ENCODE measurements around the gene GJB6. TPM values are rescaled to one million over a fixed set of nuclear protein-coding genes. Genes with fewer than 3 reads are reported as not detected.

Gene GJB6
- total and polyA plus RNA-seq, 7 experiments from 2014 or later: 0.20 to 2.4 (median 1.1) TPM

- peaks cover 0 to 5% (median 3%) of the 10 kb centered on the region in 5 donors for H3K36me3 Mint-ChIP-seq
- peaks cover 0 to 10% (median 4%) of the 10 kb centered on the region in 11 donors for H3K9me3 Mint-ChIP-seq
- intact Hi-C loops (cut with micrococcal nuclease): no loop called here
- H3K36me3 ChIP-seq (ENCODE audit: control insufficient read depth in 2 of 3, insufficient read depth in 3 of 3, low read length in 3 of 3): no peaks in the 10 kb centered on the region
- ATAC-seq (no peak), DNase-seq (no peak)
- H3K27ac Mint-ChIP-seq: no peak overlapping the region
- H3K4me3 ChIP-seq (ENCODE audit: low read length): no peak overlapping the region
- H3K4me1 Mint-ChIP-seq: peaks cover 9 to 18% (median 13%) of the 10 kb centered on the region in 7 donors
- peaks cover 0 to 31% (median 0%) of the 10 kb centered on the region in 5 donors for H3K27me3 Mint-ChIP-seq
- H3K27ac ChIP-seq (ENCODE audit: low read depth, low read length): no peak overlapping the region
- no peaks in the 10 kb centered on the region for H3K9me3 ChIP-seq (ENCODE audit: control insufficient read depth in 2 of 3, low read length in 3 of 3)
- H3K27me3 ChIP-seq (ENCODE audit: control insufficient read depth in 2 of 2, insufficient read depth in 2 of 2, low read length in 2 of 2): no peaks in the 10 kb centered on the region
- ChIA-PET POLR2A (no interaction called here), CTCF (no interaction called here)
- no peak overlapping the region for H3K4me3 Mint-ChIP-seq
- H3K4me1 ChIP-seq (ENCODE audit: control insufficient read depth in 2 of 2, insufficient read depth in 2 of 2, low read length in 2 of 2): no peaks in the 10 kb centered on the region
These were observed 15.0 kb downstream of the GJB6 start for GRCh38 chr13:20217168-20217567.

DNA sequence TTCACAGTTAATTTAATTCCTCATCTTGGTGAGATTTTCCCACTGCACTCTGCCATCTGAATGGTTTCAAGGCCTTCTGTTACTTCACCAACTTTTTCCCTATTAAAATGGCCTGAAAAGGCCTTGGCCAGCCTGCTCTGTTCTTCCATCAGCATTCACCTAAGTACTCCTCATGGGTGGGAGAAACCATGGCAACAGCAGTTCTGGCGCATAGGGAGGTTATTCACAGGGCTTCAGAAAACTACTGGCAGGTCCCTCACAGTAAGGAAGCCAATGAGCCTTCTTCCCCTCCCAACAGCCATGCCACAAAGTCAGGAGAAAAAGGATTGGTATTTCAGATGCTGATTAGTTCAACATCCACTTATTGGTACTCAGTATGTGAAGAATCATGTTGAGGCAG, 22.2 kb downstream of the GJB6 start:
- H3K27ac ChIP-seq (ENCODE audit: low read depth, low read length): no peak overlapping the region
- Mint-ChIP-seq H3K9me3 (peaks cover 0 to 10% (median 7%) of the 10 kb centered on the region in 11 donors), H3K27me3 (peaks cover 0 to 42% (median 19%) of the 10 kb centered on the region in 5 donors), H3K4me1 (peaks cover 0 to 4% (median 0%) of the 10 kb centered on the region in 7 donors), H3K27ac (no peak overlapping the region), H3K4me3 (no peak overlapping the region), H3K36me3 (peaks cover 0 to 7% (median 0%) of the 10 kb centered on the region in 5 donors)
- H3K27me3 ChIP-seq (ENCODE audit: control insufficient read depth in 2 of 2, insufficient read depth in 2 of 2, low read length in 2 of 2): no peaks in the 10 kb centered on the region
- intact Hi-C loops (cut with micrococcal nuclease): no loop called here
- ChIA-PET POLR2A (no interaction called here), CTCF (no interaction called here)
- no peaks in the 10 kb centered on the region for H3K4me1 ChIP-seq (ENCODE audit: control insufficient read depth in 2 of 2, insufficient read depth in 2 of 2, low read length in 2 of 2)
- H3K4me3 ChIP-seq (ENCODE audit: low read length): no peak overlapping the region
- H3K9me3 ChIP-seq (ENCODE audit: control insufficient read depth in 2 of 3, low read length in 3 of 3): no peaks in the 10 kb centered on the region
- no peaks in the 10 kb centered on the region for H3K36me3 ChIP-seq (ENCODE audit: control insufficient read depth in 2 of 3, insufficient read depth in 3 of 3, low read length in 3 of 3)
- no peak for ATAC-seq
- DNase-seq: no peak

DNA sequence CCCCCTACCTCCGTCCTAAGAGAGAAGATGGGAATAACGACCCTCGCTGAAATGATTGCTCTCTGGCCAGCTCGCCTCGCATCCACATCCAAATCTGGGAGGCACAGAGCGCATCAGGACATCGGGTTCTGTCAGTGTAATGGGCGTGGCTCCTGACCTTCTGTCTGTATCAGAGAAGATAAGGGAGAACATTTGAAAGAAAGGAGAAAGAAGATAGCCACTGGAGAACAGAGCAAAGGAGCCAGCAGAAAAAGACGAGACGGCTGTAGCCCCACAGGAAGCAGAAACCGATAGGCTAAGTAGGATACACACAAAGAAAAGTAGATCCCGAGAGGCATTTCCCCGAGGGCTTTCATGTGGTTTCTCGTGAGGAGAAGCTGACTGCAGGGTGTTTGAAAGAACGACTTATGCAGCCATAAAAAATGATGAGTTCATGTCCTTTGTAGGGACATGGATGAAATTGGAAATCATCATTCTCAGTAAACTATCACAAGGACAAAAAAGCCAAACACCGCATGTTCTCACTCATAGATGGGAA, 25.4 kb downstream of the GJB6 start:
- H3K9me3 Mint-ChIP-seq: peaks cover 0 to 7% (median 4%) of the 10 kb centered on the region in 11 donors
- no peak for ATAC-seq
- Histone ChIP-seq H3K4me3 (ENCODE audit: low read length) (no peak overlapping the region), H3K36me3 (ENCODE audit: control insufficient read depth in 2 of 3, insufficient read depth in 3 of 3, low read length in 3 of 3) (no peaks in the 10 kb centered on the region), H3K9me3 (ENCODE audit: control insufficient read depth in 2 of 3, low read length in 3 of 3) (peaks cover 0 to under 1% (median 0%) of the 10 kb centered on the region in 3 experiments), H3K27ac (ENCODE audit: low read depth, low read length) (no peak overlapping the region), H3K4me1 (ENCODE audit: control insufficient read depth in 2 of 2, insufficient read depth in 2 of 2, low read length in 2 of 2) (no peaks in the 10 kb centered on the region), H3K27me3 (ENCODE audit: control insufficient read depth in 2 of 2, insufficient read depth in 2 of 2, low read length in 2 of 2) (no peaks in the 10 kb centered on the region)
- H3K36me3 Mint-ChIP-seq: peaks cover 0 to 3% (median 0%) of the 10 kb centered on the region in 5 donors
- H3K4me3 Mint-ChIP-seq: no peak overlapping the region
- peaks cover 0 to 4% (median 0%) of the 10 kb centered on the region in 7 donors for H3K4me1 Mint-ChIP-seq
- H3K27me3 Mint-ChIP-seq: peaks cover 0 to 32% (median 21%) of the 10 kb centered on the region in 5 donors
- H3K27ac Mint-ChIP-seq: peak overlapping the region in 1 of 9 donors; percentile 64
- ChIA-PET CTCF (no interaction called here), POLR2A (no interaction called here)
- DNase-seq: no peak
- intact Hi-C loops (cut with micrococcal nuclease): no loop called here

GRCh38 chr13:20206065-20206697, 25.9 kb downstream of the GJB6 start:
- ChIA-PET POLR2A (no interaction called here), CTCF (no interaction called here)
- peaks cover 0 to 10% (median 4%) of the 10 kb centered on the region in 11 donors for H3K9me3 Mint-ChIP-seq
- H3K36me3 Mint-ChIP-seq: peaks cover 0 to 3% (median 0%) of the 10 kb centered on the region in 5 donors
- no peaks in the 10 kb centered on the region for H3K36me3 ChIP-seq (ENCODE audit: control insufficient read depth in 2 of 3, insufficient read depth in 3 of 3, low read length in 3 of 3)
- DNase-seq (no peak), ATAC-seq (no peak)
- peaks cover 0 to 32% (median 23%) of the 10 kb centered on the region in 5 donors for H3K27me3 Mint-ChIP-seq
- no peak overlapping the region for H3K27ac ChIP-seq (ENCODE audit: low read depth, low read length)
- H3K4me3 ChIP-seq (ENCODE audit: low read length): no peak overlapping the region
- H3K4me1 ChIP-seq (ENCODE audit: control insufficient read depth in 2 of 2, insufficient read depth in 2 of 2, low read length in 2 of 2): no peaks in the 10 kb centered on the region
- no peak overlapping the region for H3K27ac Mint-ChIP-seq
- intact Hi-C loops (cut with micrococcal nuclease): no loop called here
- H3K9me3 ChIP-seq (ENCODE audit: control insufficient read depth in 2 of 3, low read length in 3 of 3): peaks cover 0 to 4% (median 3%) of the 10 kb centered on the region in 3 experiments
- H3K4me1 Mint-ChIP-seq: peaks cover 0 to 4% (median 0%) of the 10 kb centered on the region in 7 donors
- H3K4me3 Mint-ChIP-seq: no peak overlapping the region
- no peaks in the 10 kb centered on the region for H3K27me3 ChIP-seq (ENCODE audit: control insufficient read depth in 2 of 2, insufficient read depth in 2 of 2, low read length in 2 of 2)

DNA sequence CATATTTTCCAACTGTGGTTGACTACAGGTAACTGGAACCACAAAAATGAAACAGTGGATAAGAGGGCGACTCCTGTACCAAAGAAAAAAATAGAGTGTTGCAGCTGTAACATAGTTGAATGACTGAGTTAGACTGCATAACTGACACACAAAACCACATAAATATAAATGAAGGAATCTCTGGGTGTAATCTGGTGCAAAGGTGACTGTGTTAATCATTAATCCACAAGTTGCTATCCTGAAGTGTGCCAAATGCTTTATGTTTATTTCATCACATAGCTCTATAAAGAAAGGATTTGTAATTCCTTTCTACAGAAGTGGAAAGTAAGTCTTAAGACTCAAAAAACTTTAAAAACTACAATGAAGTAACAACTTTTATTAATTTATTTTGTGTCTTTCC, 33.3 kb downstream of the GJB6 start:
- no peak overlapping the region for H3K4me3 ChIP-seq (ENCODE audit: low read length)
- H3K27me3 ChIP-seq (ENCODE audit: control insufficient read depth in 2 of 2, insufficient read depth in 2 of 2, low read length in 2 of 2): peaks cover 26 to 33% of the 10 kb centered on the region in 2 donors
- POLR2A ChIA-PET: no interaction called here
- no peak overlapping the region for H3K27ac Mint-ChIP-seq
- intact Hi-C loops (cut with micrococcal nuclease): loop anchor here (5.0 to 10.0 kb wide), 6 partner anchors 216 to 629 kb away; partner anchors contain the start of genes EEF1AKMT1 (in 1 of the 2), IFT88 (in 1 of the 2) and IL17D (in 1 of the 2)
- no peak overlapping the region for H3K27ac ChIP-seq (ENCODE audit: low read depth, low read length)
- ATAC-seq (no peak), DNase-seq (no peak)
- no peak overlapping the region for H3K4me3 Mint-ChIP-seq
- CTCF ChIA-PET: interaction anchor here (0.8 kb wide), 1 partner anchor 726 kb away, joined by 4 read pairs; no protein-coding TSS in a partner anchor
- peaks cover 27 to 63% (median 43%) of the 10 kb centered on the region in 5 donors for H3K27me3 Mint-ChIP-seq
- H3K9me3 ChIP-seq (ENCODE audit: control insufficient read depth in 2 of 3, low read length in 3 of 3): peaks cover 0 to 4% (median 3%) of the 10 kb centered on the region in 3 experiments
- peaks cover 6 to 14% of the 10 kb centered on the region in 2 donors for H3K4me1 ChIP-seq (ENCODE audit: control insufficient read depth in 2 of 2, insufficient read depth in 2 of 2, low read length in 2 of 2)
- H3K36me3 ChIP-seq (ENCODE audit: control insufficient read depth in 2 of 3, insufficient read depth in 3 of 3, low read length in 3 of 3): no peaks in the 10 kb centered on the region
- H3K4me1 Mint-ChIP-seq: peaks cover 9 to 20% (median 12%) of the 10 kb centered on the region in 7 donors
- H3K36me3 Mint-ChIP-seq: peaks cover 0 to 3% (median 0%) of the 10 kb centered on the region in 5 donors
- H3K9me3 Mint-ChIP-seq: peaks cover 0 to 10% (median 2%) of the 10 kb centered on the region in 11 donors

DNA sequence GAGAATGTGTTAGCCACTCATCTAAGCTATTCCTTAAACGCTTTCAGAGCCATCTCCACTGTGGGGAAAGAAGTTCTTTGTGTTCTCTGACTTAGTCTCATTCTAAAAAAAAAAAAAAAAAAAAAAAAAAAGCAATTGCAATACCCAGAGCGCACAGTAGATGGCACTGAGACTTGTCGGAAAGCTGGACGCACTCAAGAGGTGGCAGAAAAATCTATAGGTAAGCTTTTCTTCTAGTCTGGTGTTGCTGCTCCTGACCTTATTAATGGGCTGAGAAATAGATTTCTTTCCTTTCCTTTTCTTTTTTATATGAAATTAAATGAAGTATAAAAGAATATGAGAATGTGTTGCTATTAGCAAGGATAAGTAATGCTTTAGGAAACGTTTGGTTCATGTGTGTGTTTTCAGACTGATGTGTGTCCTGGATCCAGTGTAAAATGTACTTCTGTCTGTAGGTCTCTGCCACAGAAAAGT, 34.7 kb downstream of the GJB6 start:
- Mint-ChIP-seq H3K9me3 (peaks cover 0 to 8% (median 2%) of the 10 kb centered on the region in 11 donors), H3K4me3 (no peak overlapping the region), H3K36me3 (peaks cover 0 to 3% (median 0%) of the 10 kb centered on the region in 5 donors), H3K27ac (peak overlapping the region in 1 of 9 donors; percentile 57), H3K27me3 (peaks cover 30 to 64% (median 48%) of the 10 kb centered on the region in 5 donors), H3K4me1 (peaks cover 15 to 26% (median 19%) of the 10 kb centered on the region in 7 donors)
- intact Hi-C loops (cut with micrococcal nuclease): loop anchor here (1.0 to 10.0 kb wide), 12 partner anchors 15 to 728 kb away; partner anchors contain the start of genes EEF1AKMT1 (in 2 of the 2), IFT88 (in 1 of the 2) and IL17D (in 1 of the 2)
- Histone ChIP-seq H3K36me3 (ENCODE audit: control insufficient read depth in 2 of 3, insufficient read depth in 3 of 3, low read length in 3 of 3) (no peaks in the 10 kb centered on the region), H3K4me3 (ENCODE audit: low read length) (no peak overlapping the region), H3K27me3 (ENCODE audit: control insufficient read depth in 2 of 2, insufficient read depth in 2 of 2, low read length in 2 of 2) (peaks cover 27 to 41% of the 10 kb centered on the region in 2 donors), H3K27ac (ENCODE audit: low read depth, low read length) (no peak overlapping the region), H3K4me1 (ENCODE audit: control insufficient read depth in 2 of 2, insufficient read depth in 2 of 2, low read length in 2 of 2) (peaks cover 11 to 20% of the 10 kb centered on the region in 2 donors), H3K9me3 (ENCODE audit: control insufficient read depth in 2 of 3, low read length in 3 of 3) (peaks cover 0 to 4% (median 3%) of the 10 kb centered on the region in 3 experiments)
- peak in 5 of 9 donors; percentile 38 to 59 (median 51) for DNase-seq
- ChIA-PET CTCF (interaction anchor here (0.6 to 2.1 kb wide), 13 partner anchors 10 to 727 kb away, joined by 3 to 10 read pairs (median 4); no protein-coding TSS in a partner anchor), POLR2A (interaction anchor here (0.5 to 0.7 kb wide), 3 partner anchors 575 to 1192 kb away, joined by 3 to 4 read pairs (median 3); no protein-coding TSS in a partner anchor)
- ATAC-seq: peak; percentile 81
